Suprapubic skin (tissue), 4 donors: Measurements from ENCODE around the gene PRPF38B. TPM values are rescaled to one million over a fixed set of nuclear protein-coding genes. Genes with fewer than 3 reads are reported as not detected.

Experiments
- DNase-seq, 2 donors: peaks; one replicate each; pipeline ENCODE4 v3.0.0-alpha.2; 2019; ENCODE audit warnings: low spot score in 2 of 2
- H3K27ac ChIP-seq: fragments of 200-600 bp; sonication (generic); one replicate; pipeline ENCODE4 v1.5.1; 2019
- H3K27me3 ChIP-seq: fragments of 200-600 bp; sonication (generic); one replicate; pipeline ENCODE4 v1.5.1; 2019
- H3K36me3 ChIP-seq: fragments of 200-600 bp; sonication (generic); one replicate; pipeline ENCODE4 v1.5.1; 2019
- H3K4me1 ChIP-seq: fragments of 200-600 bp; sonication (generic); one replicate; pipeline ENCODE4 v1.5.1; 2019
- H3K4me3 ChIP-seq: fragments of 200-600 bp; sonication (generic); one replicate; pipeline ENCODE4 v1.5.1; 2019; ENCODE audit warnings: mild to moderate bottlenecking
- H3K9me3 ChIP-seq: fragments of 200-600 bp; sonication (generic); one replicate; pipeline ENCODE4 v1.5.1; 2019
- EP300 ChIP-seq: sonication (generic); formaldehyde crosslinking; IDR thresholded peaks from one replicate; pipeline ENCODE4 v1.6.1; 2017; ENCODE audit warnings: antibody characterized with exemption
- POLR2A ChIP-seq, 2 donors: fragments of 450-650 bp; IDR thresholded peaks; one replicate each; pipeline ENCODE4 v1.6.1; 2017; ENCODE audit warnings: antibody characterized with exemption in 2 of 2, mild to moderate bottlenecking in 2 of 2, moderate library complexity in 2 of 2
- POLR2AphosphoS5 ChIP-seq, 3 donors: sonication (generic); formaldehyde crosslinking; IDR thresholded peaks; one replicate each; pipeline ENCODE4 v1.6.1; 2017; ENCODE audit warnings: antibody characterized with exemption in 3 of 3
- whole genome bisulfite sequencing: methylation state at CpG from one replicate; pipeline ENCODE4 v1.1.5; 2018; 5-methylcytosine and 5-hydroxymethylcytosine counted together
- total RNA-seq, 4 donors: library from RNA; depleted of rRNA; stranded (reverse); fragments of >200 nt; gene quantifications; one replicate each; pipeline ENCODE4 v1.1.0, GENCODE V29; 2016
- TF ChIP-seq, protein P1 (sequence below), 2 donors: fragments of 200-600 bp in 1 of 2; fragments of 450-650 bp in 1 of 2; sonication (generic) in 1 of 2; IDR thresholded peaks; one replicate each; pipeline ENCODE4 v1.5.1; 2016 to 2019; ENCODE audit warnings: antibody characterized with exemption in 2 of 2, mild to moderate bottlenecking in 1 of 2, moderate library complexity in 1 of 2

PRPF38B gene
- total RNA-seq, 4 donors from 2014 or later, result 17.5 to 58.4 (median 25.4) TPM

GRCh38 chr1:108722292-108722691 is 30.2 kb downstream of the PRPF38B start:
- 85% methylated on average over 6 of the region's 6 CpGs for WGBS
- H3K27ac ChIP-seq, result no peak overlapping the region
- H3K9me3 ChIP-seq, result no peaks in the 10 kb centered on the region
- no peaks in the 10 kb centered on the region for H3K27me3 ChIP-seq
- no peaks in the 10 kb centered on the region for H3K4me1 ChIP-seq
- no peak overlapping the region for H3K4me3 ChIP-seq
- no peak for TF ChIP-seq POLR2AphosphoS5 (IDR thresholded peaks at IDR 0.05)
- TF ChIP-seq EP300, result no peak
- no peak for TF ChIP-seq POLR2A (IDR thresholded peaks at IDR 0.05)
- TF ChIP-seq, protein P1, sequence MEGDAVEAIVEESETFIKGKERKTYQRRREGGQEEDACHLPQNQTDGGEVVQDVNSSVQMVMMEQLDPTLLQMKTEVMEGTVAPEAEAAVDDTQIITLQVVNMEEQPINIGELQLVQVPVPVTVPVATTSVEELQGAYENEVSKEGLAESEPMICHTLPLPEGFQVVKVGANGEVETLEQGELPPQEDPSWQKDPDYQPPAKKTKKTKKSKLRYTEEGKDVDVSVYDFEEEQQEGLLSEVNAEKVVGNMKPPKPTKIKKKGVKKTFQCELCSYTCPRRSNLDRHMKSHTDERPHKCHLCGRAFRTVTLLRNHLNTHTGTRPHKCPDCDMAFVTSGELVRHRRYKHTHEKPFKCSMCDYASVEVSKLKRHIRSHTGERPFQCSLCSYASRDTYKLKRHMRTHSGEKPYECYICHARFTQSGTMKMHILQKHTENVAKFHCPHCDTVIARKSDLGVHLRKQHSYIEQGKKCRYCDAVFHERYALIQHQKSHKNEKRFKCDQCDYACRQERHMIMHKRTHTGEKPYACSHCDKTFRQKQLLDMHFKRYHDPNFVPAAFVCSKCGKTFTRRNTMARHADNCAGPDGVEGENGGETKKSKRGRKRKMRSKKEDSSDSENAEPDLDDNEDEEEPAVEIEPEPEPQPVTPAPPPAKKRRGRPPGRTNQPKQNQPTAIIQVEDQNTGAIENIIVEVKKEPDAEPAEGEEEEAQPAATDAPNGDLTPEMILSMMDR (IDR thresholded peaks at IDR 0.05), result no peak
- no peak for DNase-seq
- no peaks in the 10 kb centered on the region for H3K36me3 ChIP-seq

- Histone ChIP-seq H3K27ac (no peak overlapping the region), H3K9me3 (no peaks in the 10 kb centered on the region), H3K4me3 (no peak overlapping the region), H3K36me3 (no peaks in the 10 kb centered on the region), H3K4me1 (no peaks in the 10 kb centered on the region), H3K27me3 (peaks cover 5% of the 10 kb centered on the region)
- WGBS, result 76% methylated on average over 1 of the region's 1 CpG
- TF ChIP-seq POLR2A (IDR thresholded peaks at IDR 0.05) (no peak), EP300 (no peak), POLR2AphosphoS5 (IDR thresholded peaks at IDR 0.05) (no peak)
- TF ChIP-seq, protein P1 (IDR thresholded peaks at IDR 0.05), result no peak
- no peak for DNase-seq
These were observed 33.8 kb downstream of the PRPF38B start for GRCh38 chr1:108725906-108726305.

GRCh38 chr1:108728327-108728923 is 36.3 kb downstream of the PRPF38B start:
- H3K4me1 ChIP-seq, result no peaks in the 10 kb centered on the region
- peaks cover 5% of the 10 kb centered on the region for H3K27me3 ChIP-seq
- no peak overlapping the region for H3K27ac ChIP-seq
- H3K36me3 ChIP-seq, result no peaks in the 10 kb centered on the region
- DNase-seq, result no peak
- no peaks in the 10 kb centered on the region for H3K9me3 ChIP-seq
- TF ChIP-seq EP300 (no peak), POLR2AphosphoS5 (IDR thresholded peaks at IDR 0.05) (no peak), POLR2A (IDR thresholded peaks at IDR 0.05) (no peak)
- TF ChIP-seq, protein P1 (IDR thresholded peaks at IDR 0.05), result no peak
- H3K4me3 ChIP-seq, result no peak overlapping the region
- 76% methylated on average over 8 of the region's 8 CpGs for WGBS

- no peaks in the 10 kb centered on the region for H3K36me3 ChIP-seq
- 89% methylated on average over 4 of the region's 4 CpGs for WGBS
- H3K27ac ChIP-seq, result no peak overlapping the region
- peaks cover 5% of the 10 kb centered on the region for H3K27me3 ChIP-seq
- H3K4me1 ChIP-seq, result no peaks in the 10 kb centered on the region
- no peaks in the 10 kb centered on the region for H3K9me3 ChIP-seq
- TF ChIP-seq POLR2A (IDR thresholded peaks at IDR 0.05) (no peak), POLR2AphosphoS5 (IDR thresholded peaks at IDR 0.05) (no peak), EP300 (no peak)
- TF ChIP-seq, protein P1 (IDR thresholded peaks at IDR 0.05), result no peak
- DNase-seq, result no peak
- no peak overlapping the region for H3K4me3 ChIP-seq
These were observed 37.4 kb downstream of the PRPF38B start for GRCh38 chr1:108729481-108729880.

GRCh38 chr1:108732398-108732797 is 40.3 kb downstream of the PRPF38B start:
- H3K4me1 ChIP-seq, result no peaks in the 10 kb centered on the region
- H3K36me3 ChIP-seq, result no peaks in the 10 kb centered on the region
- no peak overlapping the region for H3K4me3 ChIP-seq
- no peak for DNase-seq
- H3K27me3 ChIP-seq, result peaks cover 4% of the 10 kb centered on the region
- 94% methylated on average over 1 of the region's 1 CpG for WGBS
- no peaks in the 10 kb centered on the region for H3K9me3 ChIP-seq
- no peak overlapping the region for H3K27ac ChIP-seq
- TF ChIP-seq POLR2A (IDR thresholded peaks at IDR 0.05), result no peak
- no peak for TF ChIP-seq POLR2AphosphoS5 (IDR thresholded peaks at IDR 0.05)
- no peak for TF ChIP-seq EP300
- TF ChIP-seq, protein P1 (IDR thresholded peaks at IDR 0.05), result no peak
